KMS-11 (cell line): ENCODE data around the gene CCNDBP1.

Experiments used
- H2AFZ ChIP-seq: fragments of 200-600 bp; sonication (generic); 2 replicates; pipeline ENCODE4 v1.6.1; 2016; ENCODE audit warnings: antibody characterized with exemption, mixed run types, low read depth
- H3K27ac ChIP-seq: fragments of 200-600 bp; sonication (generic); 2 replicates; pipeline ENCODE4 v1.6.1; 2016; ENCODE audit warnings: mild to moderate bottlenecking, mixed run types
- H3K27me3 ChIP-seq: fragments of 200-600 bp; sonication (generic); 2 replicates; pipeline ENCODE4 v1.6.1; 2017; ENCODE audit warnings: mild to moderate bottlenecking, low read depth, mixed run types, moderate library complexity; ENCODE audit not compliant: insufficient read depth
- H3K36me3 ChIP-seq: fragments of 200-600 bp; sonication (generic); 2 replicates; pipeline ENCODE4 v1.6.1; 2017; ENCODE audit warnings: mild to moderate bottlenecking, mixed run types; ENCODE audit not compliant: insufficient read depth
- H3K4me1 ChIP-seq: fragments of 200-600 bp; sonication (generic); 2 replicates; pipeline ENCODE4 v1.6.1; 2016; ENCODE audit warnings: mild to moderate bottlenecking, low read depth, mixed run types; ENCODE audit not compliant: poor library complexity, severe bottlenecking
- H3K4me2 ChIP-seq: fragments of 200-600 bp; sonication (generic); 2 replicates; pipeline ENCODE4 v1.7.0; 2016; ENCODE audit warnings: mild to moderate bottlenecking, mixed run types
- H3K4me3 ChIP-seq: fragments of 200-600 bp; sonication (generic); IDR thresholded peaks from 2 replicates; pipeline ENCODE4 v1.6.1; 2017; ENCODE audit warnings: low read depth, low read length, mixed read lengths; ENCODE audit not compliant: insufficient read depth
- H3K79me2 ChIP-seq: fragments of 200-600 bp; sonication (generic); 2 replicates; pipeline ENCODE4 v1.6.1; 2016; ENCODE audit warnings: low read depth, mixed run types; ENCODE audit not compliant: insufficient read depth
- H3K9ac ChIP-seq: fragments of 200-600 bp; sonication (generic); 2 replicates; pipeline ENCODE4 v1.6.1; 2016; ENCODE audit warnings: mild to moderate bottlenecking, mixed run types
- H4K20me1 ChIP-seq: fragments of 200-600 bp; sonication (generic); 2 replicates; pipeline ENCODE4 v1.6.1; 2016; ENCODE audit warnings: mild to moderate bottlenecking, mixed run types; ENCODE audit not compliant: insufficient read depth
- TF ChIP-seq, protein P1 (sequence below): fragments of 200-600 bp; sonication (generic); conservative IDR thresholded peaks from 2 replicates; pipeline ENCODE4 v1.6.1; 2017; ENCODE audit warnings: low read depth, mild to moderate bottlenecking, antibody characterized with exemption, low read length, moderate library complexity, mixed read lengths

Gene CCNDBP1

DNA sequence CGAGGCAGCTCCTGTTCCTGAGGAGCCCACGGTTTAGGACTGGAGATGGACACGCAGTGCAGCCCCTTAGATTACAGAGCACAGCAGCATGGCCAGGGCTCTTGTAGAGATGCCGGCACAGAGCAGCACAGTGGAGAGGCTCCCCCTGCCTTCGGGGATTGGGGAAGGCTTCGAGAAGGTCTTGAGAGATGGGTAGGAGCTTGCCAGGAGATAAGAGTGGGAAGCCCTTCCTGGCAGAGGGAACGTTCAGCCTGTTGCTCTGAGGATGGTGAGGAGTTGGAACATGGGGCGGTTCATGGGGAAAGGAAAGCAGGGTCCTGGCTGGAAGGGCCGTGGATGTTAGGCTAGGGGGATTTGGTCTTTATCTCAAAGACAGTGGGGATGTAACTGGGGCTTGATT is 25.6 kb downstream of the CCNDBP1 start:
- Histone ChIP-seq H3K4me3 (no peak overlapping the region), H3K27ac (no peak overlapping the region), H3K36me3 (no peaks in the 10 kb centered on the region), H3K27me3 (no peaks in the 10 kb centered on the region), H4K20me1 (no peaks in the 10 kb centered on the region), H3K79me2 (no peaks in the 10 kb centered on the region), H3K4me1 (no peaks in the 10 kb centered on the region), H3K9ac (no peak overlapping the region), H2AFZ (no peak overlapping the region), H3K4me2 (no peak overlapping the region)
- TF ChIP-seq, protein P1, sequence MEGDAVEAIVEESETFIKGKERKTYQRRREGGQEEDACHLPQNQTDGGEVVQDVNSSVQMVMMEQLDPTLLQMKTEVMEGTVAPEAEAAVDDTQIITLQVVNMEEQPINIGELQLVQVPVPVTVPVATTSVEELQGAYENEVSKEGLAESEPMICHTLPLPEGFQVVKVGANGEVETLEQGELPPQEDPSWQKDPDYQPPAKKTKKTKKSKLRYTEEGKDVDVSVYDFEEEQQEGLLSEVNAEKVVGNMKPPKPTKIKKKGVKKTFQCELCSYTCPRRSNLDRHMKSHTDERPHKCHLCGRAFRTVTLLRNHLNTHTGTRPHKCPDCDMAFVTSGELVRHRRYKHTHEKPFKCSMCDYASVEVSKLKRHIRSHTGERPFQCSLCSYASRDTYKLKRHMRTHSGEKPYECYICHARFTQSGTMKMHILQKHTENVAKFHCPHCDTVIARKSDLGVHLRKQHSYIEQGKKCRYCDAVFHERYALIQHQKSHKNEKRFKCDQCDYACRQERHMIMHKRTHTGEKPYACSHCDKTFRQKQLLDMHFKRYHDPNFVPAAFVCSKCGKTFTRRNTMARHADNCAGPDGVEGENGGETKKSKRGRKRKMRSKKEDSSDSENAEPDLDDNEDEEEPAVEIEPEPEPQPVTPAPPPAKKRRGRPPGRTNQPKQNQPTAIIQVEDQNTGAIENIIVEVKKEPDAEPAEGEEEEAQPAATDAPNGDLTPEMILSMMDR: no peak

DNA sequence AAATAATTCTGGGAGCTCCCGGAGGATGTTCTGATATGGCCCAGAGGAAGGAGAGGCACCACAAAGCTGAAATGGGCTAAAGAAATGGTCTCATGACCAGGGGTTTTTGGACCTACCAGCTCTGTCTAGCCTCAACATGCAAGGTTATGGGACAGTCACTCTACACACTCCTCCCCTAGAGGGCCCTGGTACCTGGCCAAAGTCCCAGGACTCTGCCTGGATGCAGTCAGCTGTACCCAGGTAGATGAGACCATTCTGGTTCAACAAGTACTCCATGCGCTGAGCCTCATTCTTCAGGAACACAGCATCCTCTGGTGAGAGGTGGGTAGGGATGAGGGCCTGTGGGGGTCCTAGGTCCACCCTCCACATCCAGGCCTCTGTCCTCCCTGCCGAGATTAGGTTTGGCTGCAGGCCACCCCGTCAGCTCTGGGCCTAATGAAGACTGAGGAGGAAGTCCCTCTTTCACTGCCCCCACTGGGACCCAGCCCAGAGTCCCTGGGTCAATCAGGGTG is 26.1 kb downstream of the CCNDBP1 start:
- Histone ChIP-seq H3K9ac (no peak overlapping the region), H3K4me2 (no peak overlapping the region), H3K27ac (no peak overlapping the region), H3K4me3 (no peak overlapping the region), H4K20me1 (no peaks in the 10 kb centered on the region), H3K36me3 (no peaks in the 10 kb centered on the region), H3K79me2 (no peaks in the 10 kb centered on the region), H3K4me1 (no peaks in the 10 kb centered on the region), H2AFZ (no peak overlapping the region), H3K27me3 (no peaks in the 10 kb centered on the region)
- TF ChIP-seq, protein P1: no peak

DNA sequence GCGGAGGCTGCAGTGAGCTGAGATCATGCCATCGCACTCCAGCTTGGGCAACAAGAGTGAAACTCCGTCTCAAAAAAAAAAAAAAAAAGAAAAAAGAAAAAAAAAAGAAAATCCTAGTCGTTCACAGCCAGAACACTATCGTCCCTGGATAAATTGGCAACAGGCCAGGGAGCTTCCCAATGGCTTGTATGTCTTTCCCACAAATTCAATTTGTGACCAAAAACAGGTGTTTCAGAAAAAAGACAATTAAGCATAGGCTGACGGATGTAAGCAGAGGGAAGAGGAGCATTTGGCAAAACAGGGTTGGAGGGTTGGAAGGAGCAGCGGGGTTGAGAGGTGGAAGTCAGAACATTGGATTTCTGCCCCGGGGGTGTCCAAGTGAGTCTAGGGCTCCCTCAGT is 27.1 kb downstream of the CCNDBP1 start:
- H3K4me2 ChIP-seq: no peak overlapping the region
- no peaks in the 10 kb centered on the region for H3K79me2 ChIP-seq
- no peaks in the 10 kb centered on the region for H3K27me3 ChIP-seq
- no peak overlapping the region for H2AFZ ChIP-seq
- H4K20me1 ChIP-seq: no peaks in the 10 kb centered on the region
- H3K36me3 ChIP-seq: no peaks in the 10 kb centered on the region
- no peaks in the 10 kb centered on the region for H3K4me1 ChIP-seq
- TF ChIP-seq, protein P1: no peak
- no peak overlapping the region for H3K9ac ChIP-seq
- no peak overlapping the region for H3K27ac ChIP-seq
- no peak overlapping the region for H3K4me3 ChIP-seq

DNA sequence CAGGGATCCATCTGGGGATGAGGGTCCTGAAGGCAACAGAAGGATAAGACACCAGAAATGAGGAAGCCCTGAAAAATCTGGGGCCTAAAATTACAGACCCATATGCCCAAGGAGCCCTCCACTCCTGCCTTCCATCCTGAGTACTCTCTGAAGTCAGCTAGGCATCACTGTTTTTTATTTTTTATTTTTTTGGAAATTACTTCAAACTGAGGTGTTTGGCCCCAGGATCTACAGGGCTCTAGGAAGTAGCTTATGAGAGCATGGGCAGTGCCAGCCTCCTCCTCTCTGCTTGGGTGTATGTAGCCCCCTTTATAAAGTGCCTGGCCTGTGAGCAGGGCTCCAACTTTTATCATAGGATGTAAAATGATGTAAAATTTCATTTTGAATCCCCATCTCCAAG is 27.7 kb downstream of the CCNDBP1 start:
- TF ChIP-seq, protein P1: no peak
- Histone ChIP-seq H3K4me3 (no peak overlapping the region), H3K4me2 (no peak overlapping the region), H3K27ac (no peak overlapping the region), H3K36me3 (no peaks in the 10 kb centered on the region), H3K4me1 (no peaks in the 10 kb centered on the region), H4K20me1 (no peaks in the 10 kb centered on the region), H3K9ac (no peak overlapping the region), H3K27me3 (no peaks in the 10 kb centered on the region), H3K79me2 (no peaks in the 10 kb centered on the region), H2AFZ (no peak overlapping the region)
